ENCODE measurements around the gene C1orf21.

The C1orf21 gene

DNA sequence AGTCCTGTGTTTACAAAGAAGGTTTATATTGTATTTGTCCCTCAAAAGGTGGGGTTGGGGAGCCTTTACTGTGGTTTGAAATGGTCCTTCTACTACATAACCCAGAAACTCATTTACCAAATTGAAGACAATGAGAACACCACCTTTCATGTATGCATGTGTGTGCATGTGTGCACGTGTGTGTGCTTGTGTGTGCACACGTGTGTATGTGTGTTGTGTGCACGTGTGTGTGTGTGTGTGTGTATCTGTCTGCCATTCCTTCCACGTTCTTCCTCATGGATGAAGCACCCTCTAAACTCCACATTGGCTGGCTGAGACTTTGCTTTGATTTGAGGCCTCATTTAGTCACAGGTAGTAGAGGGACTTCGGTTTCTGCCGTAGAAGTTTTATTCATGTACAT lies 229.7 kb downstream of the C1orf21 start:
- no peaks in the 10 kb centered on the region for H3K9me3 ChIP-seq (replicated peaks; ENCODE audit: low read length)
- H3K4me2 ChIP-seq (ENCODE audit: low read length): no peak overlapping the region
- H3K27me3 ChIP-seq (ENCODE audit: control insufficient read depth, insufficient read depth, low read length): no peaks in the 10 kb centered on the region
- H3K36me3 ChIP-seq (ENCODE audit: insufficient read depth, low read length): no peaks in the 10 kb centered on the region
- no peak overlapping the region for H3K9ac ChIP-seq (ENCODE audit: low read depth, low read length)
- H3K4me3 ChIP-seq (ENCODE audit: low read length): no peak overlapping the region
- peaks cover 13% of the 10 kb centered on the region for H3K4me1 ChIP-seq (ENCODE audit: control insufficient read depth, insufficient read depth, low read length)

- Histone ChIP-seq H3K9me3 (replicated peaks; ENCODE audit: low read length) (no peaks in the 10 kb centered on the region), H3K27me3 (ENCODE audit: control insufficient read depth, insufficient read depth, low read length) (no peaks in the 10 kb centered on the region), H3K4me2 (ENCODE audit: low read length) (no peak overlapping the region), H3K36me3 (ENCODE audit: insufficient read depth, low read length) (no peaks in the 10 kb centered on the region), H3K9ac (ENCODE audit: low read depth, low read length) (no peak overlapping the region), H3K4me3 (ENCODE audit: low read length) (no peak overlapping the region), H3K4me1 (ENCODE audit: control insufficient read depth, insufficient read depth, low read length) (peaks cover 24% of the 10 kb centered on the region)
These were observed 230.7 kb downstream of the C1orf21 start for GRCh38 chr1:184617433-184618029.

- no peaks in the 10 kb centered on the region for H3K9me3 ChIP-seq (replicated peaks; ENCODE audit: low read length)
- no peak overlapping the region for H3K4me3 ChIP-seq (ENCODE audit: low read length)
- no peaks in the 10 kb centered on the region for H3K36me3 ChIP-seq (ENCODE audit: insufficient read depth, low read length)
- H3K4me1 ChIP-seq (ENCODE audit: control insufficient read depth, insufficient read depth, low read length): peaks cover 37% of the 10 kb centered on the region
- no peaks in the 10 kb centered on the region for H3K27me3 ChIP-seq (ENCODE audit: control insufficient read depth, insufficient read depth, low read length)
- no peak overlapping the region for H3K9ac ChIP-seq (ENCODE audit: low read depth, low read length)
- H3K4me2 ChIP-seq (ENCODE audit: low read length): no peak overlapping the region
These were observed 232.0 kb downstream of the C1orf21 start for GRCh38 chr1:184618851-184619250.

GRCh38 chr1:184620469-184620868 lies 233.6 kb downstream of the C1orf21 start:
- Histone ChIP-seq H3K27me3 (ENCODE audit: control insufficient read depth, insufficient read depth, low read length) (no peaks in the 10 kb centered on the region), H3K4me2 (ENCODE audit: low read length) (no peak overlapping the region), H3K4me3 (ENCODE audit: low read length) (no peak overlapping the region), H3K4me1 (ENCODE audit: control insufficient read depth, insufficient read depth, low read length) (peaks cover 48% of the 10 kb centered on the region), H3K36me3 (ENCODE audit: insufficient read depth, low read length) (no peaks in the 10 kb centered on the region), H3K9ac (ENCODE audit: low read depth, low read length) (no peak overlapping the region), H3K9me3 (replicated peaks; ENCODE audit: low read length) (no peaks in the 10 kb centered on the region)

- no peaks in the 10 kb centered on the region for H3K36me3 ChIP-seq (ENCODE audit: insufficient read depth, low read length)
- H3K4me3 ChIP-seq (ENCODE audit: low read length): peak overlapping the region; percentile 4
- H3K4me2 ChIP-seq (ENCODE audit: low read length): peak overlapping the region; percentile 57
- peaks cover 51% of the 10 kb centered on the region for H3K4me1 ChIP-seq (ENCODE audit: control insufficient read depth, insufficient read depth, low read length)
- no peaks in the 10 kb centered on the region for H3K27me3 ChIP-seq (ENCODE audit: control insufficient read depth, insufficient read depth, low read length)
- H3K9me3 ChIP-seq (replicated peaks; ENCODE audit: low read length): no peaks in the 10 kb centered on the region
- peak overlapping the region; percentile 11 for H3K9ac ChIP-seq (ENCODE audit: low read depth, low read length)
These were observed 234.4 kb downstream of the C1orf21 start for GRCh38 chr1:184621260-184621659.

GRCh38 chr1:184622136-184622823 lies 235.5 kb downstream of the C1orf21 start:
- Histone ChIP-seq H3K4me1 (ENCODE audit: control insufficient read depth, insufficient read depth, low read length) (peaks cover 55% of the 10 kb centered on the region), H3K4me2 (ENCODE audit: low read length) (peak overlapping the region; percentile 57), H3K36me3 (ENCODE audit: insufficient read depth, low read length) (no peaks in the 10 kb centered on the region), H3K4me3 (ENCODE audit: low read length) (peak overlapping the region; percentile 4), H3K9me3 (replicated peaks; ENCODE audit: low read length) (no peaks in the 10 kb centered on the region), H3K9ac (ENCODE audit: low read depth, low read length) (peak overlapping the region; percentile 37), H3K27me3 (ENCODE audit: control insufficient read depth, insufficient read depth, low read length) (no peaks in the 10 kb centered on the region)

- Histone ChIP-seq H3K9me3 (replicated peaks; ENCODE audit: low read length) (no peaks in the 10 kb centered on the region), H3K9ac (ENCODE audit: low read depth, low read length) (no peak overlapping the region), H3K4me3 (ENCODE audit: low read length) (no peak overlapping the region), H3K27me3 (ENCODE audit: control insufficient read depth, insufficient read depth, low read length) (no peaks in the 10 kb centered on the region), H3K36me3 (ENCODE audit: insufficient read depth, low read length) (no peaks in the 10 kb centered on the region), H3K4me1 (ENCODE audit: control insufficient read depth, insufficient read depth, low read length) (peaks cover 55% of the 10 kb centered on the region), H3K4me2 (ENCODE audit: low read length) (no peak overlapping the region)
These were observed 236.6 kb downstream of the C1orf21 start for GRCh38 chr1:184623404-184623803.

- Histone ChIP-seq H3K9me3 (replicated peaks; ENCODE audit: low read length) (no peaks in the 10 kb centered on the region), H3K9ac (ENCODE audit: low read depth, low read length) (no peak overlapping the region), H3K27me3 (ENCODE audit: control insufficient read depth, insufficient read depth, low read length) (no peaks in the 10 kb centered on the region), H3K4me1 (ENCODE audit: control insufficient read depth, insufficient read depth, low read length) (peaks cover 55% of the 10 kb centered on the region), H3K4me3 (ENCODE audit: low read length) (no peak overlapping the region), H3K36me3 (ENCODE audit: insufficient read depth, low read length) (no peaks in the 10 kb centered on the region), H3K4me2 (ENCODE audit: low read length) (peak overlapping the region; percentile 1)
These were observed 237.2 kb downstream of the C1orf21 start for GRCh38 chr1:184624051-184624450.

DNA sequence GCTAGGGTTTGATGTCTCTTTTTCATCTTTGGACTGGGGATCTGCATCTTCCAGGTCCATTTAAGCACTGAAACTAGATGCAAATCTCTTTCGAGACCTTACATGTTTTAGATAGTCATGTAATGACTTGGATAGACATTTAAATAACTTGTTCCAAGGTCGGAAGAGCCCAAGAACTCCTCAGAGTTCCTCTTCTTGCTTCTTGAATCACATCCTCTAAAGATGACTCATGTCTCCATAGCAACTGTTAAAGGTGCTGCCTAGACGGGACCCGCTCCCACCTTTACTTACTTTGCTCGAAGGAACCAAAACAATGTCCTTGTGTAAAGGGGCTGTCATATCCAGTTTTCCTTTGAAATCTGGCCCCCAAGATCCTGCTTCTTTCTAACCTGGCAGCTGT lies 237.8 kb downstream of the C1orf21 start:
- Histone ChIP-seq H3K4me1 (ENCODE audit: control insufficient read depth, insufficient read depth, low read length) (peaks cover 55% of the 10 kb centered on the region), H3K4me2 (ENCODE audit: low read length) (peak overlapping the region; percentile 1)

GRCh38 chr1:184625271-184625670 lies 238.4 kb downstream of the C1orf21 start:
- H3K4me1 ChIP-seq (ENCODE audit: control insufficient read depth, insufficient read depth, low read length): peaks cover 54% of the 10 kb centered on the region
- H3K9ac ChIP-seq (ENCODE audit: low read depth, low read length): no peak overlapping the region
- H3K27me3 ChIP-seq (ENCODE audit: control insufficient read depth, insufficient read depth, low read length): no peaks in the 10 kb centered on the region
- H3K36me3 ChIP-seq (ENCODE audit: insufficient read depth, low read length): no peaks in the 10 kb centered on the region
- no peaks in the 10 kb centered on the region for H3K9me3 ChIP-seq (replicated peaks; ENCODE audit: low read length)
- H3K4me3 ChIP-seq (ENCODE audit: low read length): no peak overlapping the region
- H3K4me2 ChIP-seq (ENCODE audit: low read length): no peak overlapping the region

More for the DNA sequence above, 237.8 kb downstream of the C1orf21 start:
- H3K9ac ChIP-seq (ENCODE audit: low read depth, low read length): no peak overlapping the region
- no peaks in the 10 kb centered on the region for H3K27me3 ChIP-seq (ENCODE audit: control insufficient read depth, insufficient read depth, low read length)
- H3K9me3 ChIP-seq (replicated peaks; ENCODE audit: low read length): no peaks in the 10 kb centered on the region
- no peak overlapping the region for H3K4me3 ChIP-seq (ENCODE audit: low read length)
- H3K36me3 ChIP-seq (ENCODE audit: insufficient read depth, low read length): no peaks in the 10 kb centered on the region

GRCh38 chr1:184626076-184627006 lies 239.5 kb downstream of the C1orf21 start:
- Histone ChIP-seq H3K36me3 (ENCODE audit: insufficient read depth, low read length) (no peaks in the 10 kb centered on the region), H3K4me2 (ENCODE audit: low read length) (no peak overlapping the region), H3K4me1 (ENCODE audit: control insufficient read depth, insufficient read depth, low read length) (peaks cover 43% of the 10 kb centered on the region), H3K4me3 (ENCODE audit: low read length) (no peak overlapping the region), H3K9ac (ENCODE audit: low read depth, low read length) (no peak overlapping the region), H3K9me3 (replicated peaks; ENCODE audit: low read length) (no peaks in the 10 kb centered on the region), H3K27me3 (ENCODE audit: control insufficient read depth, insufficient read depth, low read length) (no peaks in the 10 kb centered on the region)

Data from skeletal muscle satellite cell (primary cell).